A549 treated with Hydrocortisone at 1 μM for 4 hours (cell line): Measurements from ENCODE around the gene COL4A2. TPM values are rescaled to one million over a fixed set of nuclear protein-coding genes. Genes with fewer than 3 reads are reported as not detected.

Source experiments
- total RNA-seq: library from RNA; stranded (reverse); fragments of 200-300 nt; extraction: Qiagen RNA extraction; gene quantifications from 5 replicates; pipeline ENCODE4 v1.2.3, GENCODE V29; 2022

Gene COL4A2
- 137 to 182 TPM (median 154 TPM) in 5 replicates for total RNA-seq

DNA sequence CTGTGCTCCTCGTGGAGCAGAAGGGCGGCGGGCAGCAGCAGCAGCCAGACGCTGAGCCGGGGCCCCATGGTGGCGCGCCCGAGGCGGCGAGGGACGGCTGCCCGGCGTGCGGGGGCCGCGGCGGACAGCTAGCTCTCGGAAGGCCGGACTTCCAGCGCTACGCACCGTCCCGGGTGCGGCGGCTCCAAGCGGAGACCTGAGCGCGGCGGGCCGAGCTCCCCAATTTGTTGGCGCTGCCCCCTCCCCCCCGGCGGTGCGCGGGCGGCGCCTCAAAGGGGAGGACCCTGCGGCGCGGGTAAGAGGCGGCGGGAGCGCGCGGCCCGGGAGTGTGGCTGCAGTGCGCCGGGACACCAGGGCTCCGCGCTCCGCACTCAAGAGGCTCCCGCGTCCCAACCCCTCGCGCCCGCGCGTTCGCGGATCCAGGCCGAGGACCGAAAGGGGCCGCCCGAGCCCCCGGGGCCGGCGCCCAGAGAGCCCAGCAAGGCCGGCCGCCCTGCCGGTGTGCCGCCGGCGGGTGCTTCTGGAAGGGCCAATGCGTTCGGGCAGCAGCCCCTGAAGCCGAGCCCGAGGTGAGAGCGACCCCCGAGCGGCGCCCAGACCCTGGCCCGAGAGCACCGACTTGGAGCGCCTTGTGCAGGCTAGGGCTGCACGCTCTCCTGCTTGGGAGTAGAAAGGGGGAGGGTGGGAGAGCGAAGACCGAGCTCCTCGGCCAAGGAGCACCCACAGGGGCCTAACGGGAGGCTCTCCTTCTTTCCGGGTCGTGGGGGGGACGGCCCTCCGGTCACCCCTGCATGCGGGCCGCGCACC is at the start of gene COL4A2, which contains the start of gene COL4A1:
TSS of gene COL4A2 (plus strand) at position 325 of the 807 bp plus-strand sequence. CDS start 620 bp downstream, outside the sequence.
TSS of gene COL4A1 (minus strand) at position 198 of the 807 bp plus-strand sequence. CDS start at position 68, 130 bp downstream.

DNA sequence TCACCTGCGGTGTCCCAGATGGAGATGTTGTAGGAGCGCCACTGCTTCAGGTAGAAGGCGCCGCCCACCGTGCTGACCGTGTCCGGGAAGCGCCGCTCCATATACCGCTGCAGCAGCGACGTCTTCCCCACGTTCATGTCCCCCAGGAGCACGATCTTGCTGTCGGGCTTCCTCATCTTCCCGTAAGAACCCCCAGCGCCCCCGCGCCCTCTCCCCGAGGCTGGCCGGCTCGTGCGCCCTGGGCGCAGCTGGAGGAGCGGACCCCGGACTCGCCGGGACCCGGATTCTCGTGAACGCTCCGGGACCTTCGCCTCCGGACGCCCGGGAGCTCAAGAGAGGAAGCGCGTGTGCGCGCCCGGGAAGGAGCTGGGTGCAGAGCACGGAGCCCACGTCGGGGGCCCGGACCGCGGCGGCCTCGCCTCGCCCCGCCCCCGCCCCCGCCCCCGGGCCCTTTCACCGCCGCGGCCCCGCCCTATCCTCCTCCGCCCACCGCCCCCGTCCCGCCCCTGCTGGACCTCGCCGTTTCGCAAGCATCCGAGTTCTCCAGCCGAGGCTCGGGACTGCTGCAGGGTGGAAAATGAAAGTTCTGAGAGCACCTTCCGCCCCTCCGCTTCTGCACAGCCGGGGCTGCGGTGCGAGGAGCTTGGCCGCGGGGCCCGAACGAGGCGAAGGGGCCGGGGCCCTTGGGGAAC is 254.4 kb downstream of the COL4A2 start, which contains the start of gene RAB20:
TSS of gene RAB20 (minus strand) at position 379 of the 692 bp plus-strand sequence. CDS start at position 176, 203 bp downstream.

Other genes with a start within 250 kb of the COL4A2 start
- gene COL4A1, start 127 bp upstream of the COL4A2 start, total RNA-seq = 74.2 to 110 TPM (median 91.0 TPM) in 5 replicates